Astrocyte (in vitro differentiated cells and primary cell): Measurements from ENCODE around the gene CPEB2. TPM values are rescaled to one million over a fixed set of nuclear protein-coding genes. Genes with fewer than 3 reads are reported as not detected.

ENCODE experiments used
- DNase-seq: peaks from one replicate; pipeline ENCODE4 v3.0.0-alpha.2; 2010; ENCODE audit warnings: low read depth
- FAIRE-seq: peaks from 2 replicates; lab custom pipeline; 2011; peaks lifted over from hg19 to GRCh38; lab: Jason Lieb, UNC
- H2AFZ ChIP-seq: 2 replicates; pipeline ENCODE4 v1.6.0; 2012; ENCODE audit warnings: low read depth, low read length, inconsistent platforms
- H3K27ac ChIP-seq: 2 replicates; pipeline ENCODE4 v1.5.1; 2011; ENCODE audit warnings: low read depth, low read length, inconsistent platforms
- H3K27me3 ChIP-seq: 2 replicates; pipeline ENCODE4 v1.6.0; 2011; ENCODE audit warnings: low read length, inconsistent platforms; ENCODE audit not compliant: insufficient read depth
- H3K36me3 ChIP-seq: 2 replicates; pipeline ENCODE4 v1.5.1; 2011; ENCODE audit warnings: low read length, inconsistent platforms; ENCODE audit not compliant: insufficient read depth
- H3K4me1 ChIP-seq: 2 replicates; pipeline ENCODE4 v1.5.1; 2011; ENCODE audit warnings: low read length, inconsistent platforms; ENCODE audit not compliant: insufficient read depth
- H3K4me2 ChIP-seq: 2 replicates; pipeline ENCODE4 v1.6.0; 2012; ENCODE audit warnings: low read length, inconsistent platforms
- H3K4me3 ChIP-seq: 2 replicates; pipeline ENCODE4 v1.5.1; 2011; ENCODE audit warnings: low read depth, mild to moderate bottlenecking, low read length, inconsistent platforms; ENCODE audit not compliant: insufficient read depth
- H3K79me2 ChIP-seq: 2 replicates; pipeline ENCODE4 v1.6.0; 2012; ENCODE audit warnings: mild to moderate bottlenecking, low read length, inconsistent platforms; ENCODE audit not compliant: insufficient read depth
- H3K9ac ChIP-seq: 2 replicates; pipeline ENCODE4 v1.6.0; 2012; ENCODE audit warnings: mild to moderate bottlenecking, low read length, inconsistent platforms
- H3K9me3 ChIP-seq: 2 replicates; pipeline ENCODE4 v1.5.1; 2012; ENCODE audit warnings: low read depth, mild to moderate bottlenecking, low read length, inconsistent platforms; ENCODE audit not compliant: insufficient read depth
- H4K20me1 ChIP-seq: 2 replicates; pipeline ENCODE4 v1.6.0; 2012; ENCODE audit warnings: low read length, inconsistent platforms; ENCODE audit not compliant: insufficient read depth
- H3K27ac Mint-ChIP-seq: one replicate; pipeline ENCODE4 v1.8.0; 2021; ENCODE audit warnings: mild to moderate bottlenecking, mixed read lengths; ENCODE audit not compliant: unreplicated experiment
- H3K27me3 Mint-ChIP-seq: one replicate; pipeline ENCODE4 v1.8.0; 2021; ENCODE audit warnings: low read depth, mixed read lengths; ENCODE audit not compliant: unreplicated experiment
- H3K36me3 Mint-ChIP-seq: one replicate; pipeline ENCODE4 v1.8.0; 2021; ENCODE audit warnings: low read depth, mixed read lengths; ENCODE audit not compliant: unreplicated experiment
- H3K4me1 Mint-ChIP-seq: one replicate; pipeline ENCODE4 v1.8.0; 2021; ENCODE audit warnings: low read depth, mixed read lengths; ENCODE audit not compliant: unreplicated experiment
- H3K4me3 Mint-ChIP-seq: one replicate; pipeline ENCODE4 v1.8.0; 2021; ENCODE audit warnings: mild to moderate bottlenecking, moderate library complexity, mixed read lengths; ENCODE audit not compliant: unreplicated experiment
- H3K9me3 Mint-ChIP-seq: one replicate; pipeline ENCODE4 v1.8.0; 2021; ENCODE audit warnings: mild to moderate bottlenecking, mixed read lengths; ENCODE audit not compliant: unreplicated experiment
- CTCF ChIP-seq: IDR thresholded peaks from 2 replicates; pipeline ENCODE4 v1.5.1; 2011; ENCODE audit warnings: low read depth, mild to moderate bottlenecking, inconsistent platforms, low read length, moderate library complexity; ENCODE audit not compliant: insufficient read depth
- EZH2 ChIP-seq: IDR thresholded peaks from 2 replicates; pipeline ENCODE4 v1.6.1; 2012; ENCODE audit warnings: mild to moderate bottlenecking, low read length, inconsistent platforms; ENCODE audit not compliant: insufficient read depth
- total RNA-seq: library from RNA; stranded (reverse); gene quantifications from 2 replicates; pipeline ENCODE4 v1.2.1, GENCODE V29; 2021

The CPEB2 gene
- total RNA-seq, 1 donor from 2014 or later = 47.3 TPM

DNA sequence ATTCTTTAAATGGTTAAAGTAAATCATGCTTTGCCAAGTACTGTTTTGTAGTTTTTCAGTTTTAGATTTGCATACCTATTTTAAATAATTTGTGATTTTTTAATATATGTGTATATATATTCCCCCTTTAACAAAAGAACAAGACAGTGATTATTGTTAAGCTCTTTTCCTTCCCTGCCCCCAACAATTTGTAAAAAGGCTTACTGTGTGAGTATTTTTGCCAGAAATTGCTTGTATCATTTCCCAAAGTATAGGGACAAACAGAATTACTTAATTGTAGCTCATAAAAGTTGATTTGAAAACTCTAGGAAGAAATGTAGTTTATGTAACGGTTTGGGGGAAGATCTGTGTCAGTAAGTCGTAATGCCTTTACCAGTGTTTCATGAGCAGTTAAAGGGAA is 19.0 kb downstream of the CPEB2 start:
- Histone ChIP-seq H3K27me3 (no peaks in the 10 kb centered on the region), H3K9ac (no peak overlapping the region), H3K27ac (no peak overlapping the region), H3K4me3 (no peak overlapping the region), H3K36me3 (peaks cover 21% of the 10 kb centered on the region), H3K4me2 (no peak overlapping the region), H2AFZ (no peak overlapping the region), H3K9me3 (no peaks in the 10 kb centered on the region), H3K79me2 (peaks cover 45% of the 10 kb centered on the region), H3K4me1 (no peaks in the 10 kb centered on the region), H4K20me1 (peaks cover 29% of the 10 kb centered on the region)
- H3K27me3 Mint-ChIP-seq = no peaks in the 10 kb centered on the region
- no peak overlapping the region for H3K27ac Mint-ChIP-seq
- H3K4me1 Mint-ChIP-seq = peaks cover 13% of the 10 kb centered on the region
- DNase-seq = no peak
- H3K9me3 Mint-ChIP-seq = no peaks in the 10 kb centered on the region
- FAIRE-seq = no peak
- H3K4me3 Mint-ChIP-seq = peak overlapping the region; percentile 11
- no peak for TF ChIP-seq CTCF
- TF ChIP-seq EZH2 = no peak
- H3K36me3 Mint-ChIP-seq = peaks cover 11% of the 10 kb centered on the region

DNA sequence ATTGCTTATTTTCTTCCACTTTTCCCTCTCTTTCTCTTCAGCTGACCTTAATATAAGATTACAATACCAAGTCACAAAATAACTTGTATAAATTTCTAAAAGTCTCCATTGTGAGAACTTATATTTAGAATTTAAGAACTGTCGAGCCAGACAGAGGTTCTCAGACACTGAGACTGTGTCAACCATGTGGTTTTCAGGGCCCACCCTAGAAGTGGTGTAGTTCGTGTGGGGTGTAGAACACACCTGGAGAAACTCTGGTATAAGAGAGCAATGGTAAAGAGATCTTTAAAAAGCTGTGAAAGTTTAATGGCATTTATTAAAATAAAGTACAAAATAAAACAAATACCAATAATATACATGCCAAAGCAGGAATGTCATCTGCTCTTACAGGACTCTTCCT is 19.7 kb downstream of the CPEB2 start:
- peaks cover 19% of the 10 kb centered on the region for H3K36me3 ChIP-seq
- H3K4me1 Mint-ChIP-seq = peaks cover 13% of the 10 kb centered on the region
- H3K79me2 ChIP-seq = peaks cover 48% of the 10 kb centered on the region
- H3K27ac Mint-ChIP-seq = no peak overlapping the region
- H2AFZ ChIP-seq = no peak overlapping the region
- TF ChIP-seq EZH2 (no peak), CTCF (no peak)
- H3K27ac ChIP-seq = no peak overlapping the region
- no peaks in the 10 kb centered on the region for H3K27me3 Mint-ChIP-seq
- no peak overlapping the region for H3K9ac ChIP-seq
- H3K4me1 ChIP-seq = no peaks in the 10 kb centered on the region
- H3K9me3 ChIP-seq = no peaks in the 10 kb centered on the region
- H4K20me1 ChIP-seq = peaks cover 27% of the 10 kb centered on the region
- H3K27me3 ChIP-seq = no peaks in the 10 kb centered on the region
- no peak overlapping the region for H3K4me2 ChIP-seq
- H3K9me3 Mint-ChIP-seq = no peaks in the 10 kb centered on the region
- no peak overlapping the region for H3K4me3 ChIP-seq
- no peak overlapping the region for H3K4me3 Mint-ChIP-seq
- peaks cover 11% of the 10 kb centered on the region for H3K36me3 Mint-ChIP-seq
- DNase-seq = no peak
- FAIRE-seq = no peak

GRCh38 chr4:15024386-15024785 is 22.1 kb downstream of the CPEB2 start:
- no peaks in the 10 kb centered on the region for H3K27me3 ChIP-seq
- H3K9me3 Mint-ChIP-seq = no peaks in the 10 kb centered on the region
- peaks cover 59% of the 10 kb centered on the region for H3K79me2 ChIP-seq
- no peak for TF ChIP-seq CTCF
- TF ChIP-seq EZH2 = no peak
- no peaks in the 10 kb centered on the region for H3K27me3 Mint-ChIP-seq
- no peaks in the 10 kb centered on the region for H3K4me1 ChIP-seq
- FAIRE-seq (no peak), DNase-seq (peak; percentile 31)
- H3K27ac ChIP-seq = no peak overlapping the region
- H3K4me3 ChIP-seq = no peak overlapping the region
- H3K4me3 Mint-ChIP-seq = no peak overlapping the region
- H3K36me3 Mint-ChIP-seq = peaks cover 14% of the 10 kb centered on the region
- H4K20me1 ChIP-seq = peaks cover 19% of the 10 kb centered on the region
- H3K9ac ChIP-seq = no peak overlapping the region
- no peaks in the 10 kb centered on the region for H3K9me3 ChIP-seq
- no peak overlapping the region for H2AFZ ChIP-seq
- peaks cover 16% of the 10 kb centered on the region for H3K4me1 Mint-ChIP-seq
- no peak overlapping the region for H3K27ac Mint-ChIP-seq
- no peak overlapping the region for H3K4me2 ChIP-seq
- peaks cover 14% of the 10 kb centered on the region for H3K36me3 ChIP-seq
